Endothelial cell (in vitro differentiated cells): ENCODE results near the gene COX6A1. TPM values are rescaled to one million over a fixed set of nuclear protein-coding genes. Genes with fewer than 3 reads are reported as not detected.

Experiments used
- DNase-seq: peaks from one replicate; pipeline ENCODE4 v3.0.0; 2021; ENCODE audit warnings: low spot score
- H3K27ac Mint-ChIP-seq: one replicate; pipeline ENCODE4 v1.8.0; 2021; ENCODE audit warnings: mixed read lengths, inconsistent platforms; ENCODE audit not compliant: unreplicated experiment
- H3K27me3 Mint-ChIP-seq: one replicate; pipeline ENCODE4 v1.8.0; 2021; ENCODE audit warnings: mild to moderate bottlenecking, moderate library complexity, mixed read lengths, inconsistent platforms; ENCODE audit not compliant: unreplicated experiment
- H3K36me3 Mint-ChIP-seq: one replicate; pipeline ENCODE4 v1.8.0; 2021; ENCODE audit warnings: mild to moderate bottlenecking, low read depth, mixed read lengths, inconsistent platforms; ENCODE audit not compliant: unreplicated experiment
- H3K4me1 Mint-ChIP-seq: one replicate; pipeline ENCODE4 v1.8.0; 2021; ENCODE audit warnings: mild to moderate bottlenecking, mixed read lengths, inconsistent platforms; ENCODE audit not compliant: unreplicated experiment
- H3K4me3 Mint-ChIP-seq: one replicate; pipeline ENCODE4 v1.8.0; 2021; ENCODE audit warnings: mild to moderate bottlenecking, mixed read lengths, inconsistent platforms; ENCODE audit not compliant: unreplicated experiment
- H3K9me3 Mint-ChIP-seq: one replicate; pipeline ENCODE4 v1.8.0; 2021; ENCODE audit warnings: mixed read lengths, inconsistent platforms; ENCODE audit not compliant: unreplicated experiment
- CTCF ChIP-seq: fragments of 200-600 bp; sonication (generic); IDR thresholded peaks from one replicate; pipeline ENCODE4 v1.5.0; 2021; ENCODE audit warnings: antibody characterized with exemption; ENCODE audit not compliant: unreplicated experiment
- total RNA-seq: library from RNA; stranded (reverse); fragmentation: NEBNext Ultra II Directional; extraction: Animal tissue kit (Norgen Biotek cat#: 25700); gene quantifications from one replicate; pipeline ENCODE4 v1.2.1, GENCODE V29; 2021; ENCODE audit not compliant: unreplicated experiment

Gene COX6A1
- total RNA-seq, 1 donor from 2014 or later: 294 TPM

GRCh38 chr12:120488057-120488640 lies 50.2 kb downstream of the COX6A1 start:
- no peak for TF ChIP-seq CTCF
- Mint-ChIP-seq H3K4me3 (no peak overlapping the region), H3K27ac (peak overlapping the region; percentile 72), H3K9me3 (no peaks in the 10 kb centered on the region), H3K36me3 (peaks cover 17% of the 10 kb centered on the region), H3K27me3 (peaks cover 7% of the 10 kb centered on the region), H3K4me1 (peaks cover 10% of the 10 kb centered on the region)
- no peak for DNase-seq

- Mint-ChIP-seq H3K36me3 (peaks cover 17% of the 10 kb centered on the region), H3K9me3 (no peaks in the 10 kb centered on the region), H3K4me1 (peaks cover 10% of the 10 kb centered on the region), H3K27ac (no peak overlapping the region), H3K4me3 (no peak overlapping the region), H3K27me3 (peaks cover 6% of the 10 kb centered on the region)
- no peak for TF ChIP-seq CTCF
- DNase-seq: no peak
These were observed 51.1 kb downstream of the COX6A1 start for GRCh38 chr12:120489018-120489417.

- Mint-ChIP-seq H3K9me3 (no peaks in the 10 kb centered on the region), H3K27me3 (peaks cover 9% of the 10 kb centered on the region), H3K4me1 (peaks cover 14% of the 10 kb centered on the region), H3K27ac (no peak overlapping the region), H3K4me3 (no peak overlapping the region), H3K36me3 (peaks cover 21% of the 10 kb centered on the region)
- TF ChIP-seq CTCF: no peak
- DNase-seq: no peak
These were observed 52.4 kb downstream of the COX6A1 start for GRCh38 chr12:120490325-120490724.

Other genes with a start within 250 kb of the COX6A1 start
- 54.0 TPM for gene GCN1, start 243.4 kb upstream of the COX6A1 start, total RNA-seq
- 2,318 TPM for gene RPLP0, start 237.0 kb upstream of the COX6A1 start, total RNA-seq
- 227 TPM for gene PXN, start 172.4 kb upstream of the COX6A1 start, total RNA-seq
- 7,223 TPM for gene RNU4-2, start 146.2 kb upstream of the COX6A1 start, total RNA-seq
- 6,066 TPM for gene RNU4-1, start 144.9 kb upstream of the COX6A1 start, total RNA-seq
- gene SIRT4, start 135.8 kb upstream of the COX6A1 start, total RNA-seq: 1.8 TPM
- not detected for gene PLA2G1B, start 110.3 kb upstream of the COX6A1 start, total RNA-seq
- 27.6 TPM for gene MSI1, start 68.9 kb upstream of the COX6A1 start, total RNA-seq
- gene TRIAP1, start 8.3 kb downstream of the COX6A1 start, total RNA-seq: 39.8 TPM
- 25.5 TPM for gene GATC, start 8.3 kb downstream of the COX6A1 start, total RNA-seq
- 255 TPM for gene SRSF9, start 31.6 kb downstream of the COX6A1 start, total RNA-seq
- gene DYNLL1, start 58.0 kb downstream of the COX6A1 start, total RNA-seq: 392 TPM
- 27.2 TPM for gene COQ5, start 91.0 kb downstream of the COX6A1 start, total RNA-seq
- 157 TPM for gene RNF10, start 96.2 kb downstream of the COX6A1 start, total RNA-seq
- gene POP5, start 143.3 kb downstream of the COX6A1 start, total RNA-seq: 17.8 TPM
- gene CABP1, start 202.5 kb downstream of the COX6A1 start, total RNA-seq: not detected
- 124 TPM for gene MLEC, start 249.0 kb downstream of the COX6A1 start, total RNA-seq